Suprapubic skin (tissue), 4 donors: ENCODE results near the gene RGS6. TPM values are rescaled to one million over a fixed set of nuclear protein-coding genes. Genes with fewer than 3 reads are reported as not detected.

Experiments
- DNase-seq, 2 donors: peaks; one replicate each; pipeline ENCODE4 v3.0.0-alpha.2; 2019; ENCODE audit warnings: low spot score in 2 of 2
- H3K27ac ChIP-seq: fragments of 200-600 bp; sonication (generic); one replicate; pipeline ENCODE4 v1.5.1; 2019
- H3K27me3 ChIP-seq: fragments of 200-600 bp; sonication (generic); one replicate; pipeline ENCODE4 v1.5.1; 2019
- H3K36me3 ChIP-seq: fragments of 200-600 bp; sonication (generic); one replicate; pipeline ENCODE4 v1.5.1; 2019
- H3K4me1 ChIP-seq: fragments of 200-600 bp; sonication (generic); one replicate; pipeline ENCODE4 v1.5.1; 2019
- H3K4me3 ChIP-seq: fragments of 200-600 bp; sonication (generic); one replicate; pipeline ENCODE4 v1.5.1; 2019; ENCODE audit warnings: mild to moderate bottlenecking
- H3K9me3 ChIP-seq: fragments of 200-600 bp; sonication (generic); one replicate; pipeline ENCODE4 v1.5.1; 2019
- CTCF ChIP-seq, 2 donors: fragments of 200-600 bp in 1 of 2; fragments of 450-650 bp in 1 of 2; sonication (generic) in 1 of 2; IDR thresholded peaks; one replicate each; pipeline ENCODE4 v1.5.1; 2016 to 2019; ENCODE audit warnings: antibody characterized with exemption in 2 of 2, mild to moderate bottlenecking in 1 of 2, moderate library complexity in 1 of 2
- EP300 ChIP-seq: sonication (generic); formaldehyde crosslinking; IDR thresholded peaks from one replicate; pipeline ENCODE4 v1.6.1; 2017; ENCODE audit warnings: antibody characterized with exemption
- POLR2A ChIP-seq, 2 donors: fragments of 450-650 bp; IDR thresholded peaks; one replicate each; pipeline ENCODE4 v1.6.1; 2017; ENCODE audit warnings: antibody characterized with exemption in 2 of 2, mild to moderate bottlenecking in 2 of 2, moderate library complexity in 2 of 2
- POLR2AphosphoS5 ChIP-seq, 3 donors: sonication (generic); formaldehyde crosslinking; IDR thresholded peaks; one replicate each; pipeline ENCODE4 v1.6.1; 2017; ENCODE audit warnings: antibody characterized with exemption in 3 of 3
- WGBS: methylation state at CpG from one replicate; pipeline ENCODE4 v1.1.5; 2018; 5-methylcytosine and 5-hydroxymethylcytosine counted together
- total RNA-seq, 4 donors: library from RNA; depleted of rRNA; stranded (reverse); fragments of >200 nt; gene quantifications; one replicate each; pipeline ENCODE4 v1.1.0, GENCODE V29; 2016

The RGS6 gene
- total RNA-seq, 4 donors from 2014 or later, result 0.08 to 4.4 (median 1.0) TPM

- WGBS, result 79% methylated on average over 7 of the region's 7 CpGs
Observed at GRCh38 chr14:72416892-72417291, 484.7 kb downstream of the RGS6 start.

GRCh38 chr14:72418806-72419205 lies 486.6 kb downstream of the RGS6 start:
- no peak for DNase-seq
- WGBS, result 80% methylated on average over 3 of the region's 3 CpGs
- no peaks in the 10 kb centered on the region for H3K9me3 ChIP-seq

More at GRCh38 chr14:72416892-72417291, 484.7 kb downstream of the RGS6 start:
- no peak for TF ChIP-seq POLR2AphosphoS5 (IDR thresholded peaks at IDR 0.05)
- TF ChIP-seq POLR2A (IDR thresholded peaks at IDR 0.05), result no peak
- no peak for TF ChIP-seq CTCF (IDR thresholded peaks at IDR 0.05)
- H3K4me1 ChIP-seq, result no peaks in the 10 kb centered on the region
- H3K4me3 ChIP-seq, result no peak overlapping the region
- H3K9me3 ChIP-seq, result no peaks in the 10 kb centered on the region
- no peaks in the 10 kb centered on the region for H3K27me3 ChIP-seq
- no peak overlapping the region for H3K27ac ChIP-seq
- DNase-seq, result no peak
- no peaks in the 10 kb centered on the region for H3K36me3 ChIP-seq

GRCh38 chr14:72419226-72419775 lies 487.1 kb downstream of the RGS6 start:
- WGBS, result 89% methylated on average over 6 of the region's 6 CpGs
- Histone ChIP-seq H3K4me1 (no peaks in the 10 kb centered on the region), H3K9me3 (no peaks in the 10 kb centered on the region), H3K36me3 (no peaks in the 10 kb centered on the region), H3K27ac (no peak overlapping the region), H3K27me3 (no peaks in the 10 kb centered on the region), H3K4me3 (no peak overlapping the region)
- TF ChIP-seq POLR2A (IDR thresholded peaks at IDR 0.05) (no peak), POLR2AphosphoS5 (IDR thresholded peaks at IDR 0.05) (no peak), EP300 (no peak), CTCF (IDR thresholded peaks at IDR 0.05) (no peak)
- no peak for DNase-seq

More at GRCh38 chr14:72418806-72419205, 486.6 kb downstream of the RGS6 start:
- no peak overlapping the region for H3K27ac ChIP-seq
- no peak for TF ChIP-seq CTCF (IDR thresholded peaks at IDR 0.05)
- no peak for TF ChIP-seq EP300
- TF ChIP-seq POLR2AphosphoS5 (IDR thresholded peaks at IDR 0.05), result no peak
- TF ChIP-seq POLR2A (IDR thresholded peaks at IDR 0.05), result no peak
- H3K4me3 ChIP-seq, result no peak overlapping the region
- H3K4me1 ChIP-seq, result no peaks in the 10 kb centered on the region
- H3K27me3 ChIP-seq, result no peaks in the 10 kb centered on the region
- no peaks in the 10 kb centered on the region for H3K36me3 ChIP-seq

DNA sequence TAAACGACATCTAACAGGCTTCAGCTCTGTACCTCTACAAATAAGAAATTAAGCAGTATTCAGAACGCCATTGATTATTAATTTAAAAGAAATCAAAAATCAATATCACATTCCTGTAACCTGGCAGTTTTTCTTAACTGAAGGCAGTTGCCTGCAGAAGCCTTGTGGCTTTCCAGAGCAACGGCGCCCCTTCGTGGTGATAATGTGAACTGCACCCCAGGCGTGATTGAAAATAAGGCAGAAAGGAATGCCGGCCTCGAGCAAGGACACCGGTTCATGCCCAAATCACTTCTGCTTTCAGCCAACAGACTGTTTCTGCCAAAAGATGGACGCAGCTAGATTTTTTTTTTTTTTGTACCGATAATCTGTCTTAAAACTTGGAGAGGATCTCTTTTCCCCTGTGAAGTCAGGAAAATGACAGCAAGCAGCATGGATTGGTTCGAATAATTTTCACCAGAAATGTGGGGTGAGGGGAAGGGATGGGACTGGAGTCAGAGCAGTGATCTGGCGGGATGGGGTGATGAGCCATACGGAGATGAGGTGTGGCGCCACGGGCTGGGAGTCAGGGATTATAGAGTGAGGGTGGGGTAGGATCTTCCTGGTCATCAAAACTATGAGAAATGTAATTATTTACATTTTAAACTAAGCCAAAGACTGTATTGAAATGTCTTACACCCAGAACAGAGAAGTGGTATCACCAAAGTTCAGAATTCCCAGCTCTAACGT lies 488.7 kb downstream of the RGS6 start:
- H3K4me3 ChIP-seq, result no peak overlapping the region
- no peak overlapping the region for H3K27ac ChIP-seq
- no peaks in the 10 kb centered on the region for H3K27me3 ChIP-seq
- no peaks in the 10 kb centered on the region for H3K4me1 ChIP-seq
- H3K36me3 ChIP-seq, result no peaks in the 10 kb centered on the region
- no peaks in the 10 kb centered on the region for H3K9me3 ChIP-seq
- peak; percentile 76 to 82 for DNase-seq
- TF ChIP-seq CTCF (IDR thresholded peaks at IDR 0.05) (peak; percentile 68 to 90), POLR2A (IDR thresholded peaks at IDR 0.05) (no peak)
- WGBS, result 26% methylated on average over 17 of the region's 17 CpGs

DNA sequence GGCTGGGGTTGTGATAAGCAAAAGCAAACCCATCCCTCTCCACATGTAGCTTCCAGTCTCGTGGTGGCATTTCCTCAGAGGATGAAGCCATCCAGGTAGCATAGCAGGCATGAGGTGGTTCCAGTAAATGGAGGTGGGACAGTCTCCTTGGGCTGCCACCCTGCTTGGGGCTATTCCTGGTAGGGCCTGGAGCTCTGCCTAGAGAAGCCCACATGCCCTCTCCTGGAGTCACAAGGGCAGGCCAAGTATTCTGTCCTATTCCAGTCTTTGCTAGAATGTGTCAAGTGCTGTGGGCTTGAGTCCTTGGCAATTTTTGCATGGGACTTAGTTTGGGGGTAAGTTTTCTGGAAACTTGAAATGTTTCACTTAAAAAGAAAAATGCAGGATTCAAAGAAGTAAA lies 491.7 kb downstream of the RGS6 start:
- no peak overlapping the region for H3K27ac ChIP-seq
- H3K9me3 ChIP-seq, result no peaks in the 10 kb centered on the region
- TF ChIP-seq CTCF (IDR thresholded peaks at IDR 0.05) (no peak), POLR2AphosphoS5 (IDR thresholded peaks at IDR 0.05) (no peak)
- H3K4me1 ChIP-seq, result no peaks in the 10 kb centered on the region
- no peak overlapping the region for H3K4me3 ChIP-seq
- H3K27me3 ChIP-seq, result no peaks in the 10 kb centered on the region
- no peak for DNase-seq
- H3K36me3 ChIP-seq, result no peaks in the 10 kb centered on the region
- WGBS, result 91% methylated on average over 1 of the region's 1 CpG
